ENCODE measurements around the gene MT4. TPM values are rescaled to one million over a fixed set of nuclear protein-coding genes. Genes with fewer than 3 reads are reported as not detected.

Gene MT4
- total RNA-seq, 1 experiment from 2014 or later = not detected

DNA sequence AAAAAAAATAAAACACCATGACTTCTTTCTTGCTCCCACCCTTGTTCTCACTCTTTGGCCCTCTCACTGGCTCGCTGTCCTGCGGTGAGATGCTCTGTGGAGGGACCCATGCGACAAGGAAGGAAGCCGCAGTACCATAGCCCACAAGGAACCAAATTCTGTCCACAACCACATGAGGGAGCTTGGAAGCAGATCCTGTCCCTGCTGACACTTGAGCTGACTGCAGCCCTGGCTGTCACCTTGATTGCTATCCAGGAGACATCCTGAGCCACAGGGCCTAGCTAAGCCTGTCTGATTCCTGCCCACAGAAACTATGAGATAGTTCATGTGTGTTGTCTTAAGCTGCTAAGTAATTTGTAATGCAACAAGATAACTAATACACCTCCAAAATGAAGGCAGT is 38.7 kb downstream of the MT4 start:
- DNase-seq (ENCODE audit: low read depth) = peak; percentile 36

DNA sequence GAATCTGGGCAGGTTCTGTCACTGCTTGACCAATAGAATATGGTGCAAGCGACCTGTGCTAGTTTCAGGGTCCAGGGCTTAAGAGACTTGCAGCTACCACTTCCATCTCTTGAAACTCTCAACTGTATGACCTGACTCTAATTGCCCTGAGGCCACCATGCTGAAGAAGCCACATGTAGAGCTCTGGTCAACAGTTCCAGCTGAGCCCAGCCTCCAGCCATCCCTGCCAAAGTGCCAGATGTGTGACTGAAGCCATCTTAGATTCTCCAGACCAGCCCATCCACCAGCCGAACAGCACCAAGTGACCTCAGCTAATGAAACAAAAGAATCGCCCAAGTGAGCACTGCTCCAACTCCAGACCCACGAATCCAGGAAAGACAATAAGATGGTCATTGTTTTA is 40.1 kb downstream of the MT4 start:
- DNase-seq (ENCODE audit: low read depth) = no peak

- DNase-seq (ENCODE audit: low read depth) = no peak
Measured at GRCh38 chr16:56605475-56605874, 40.6 kb downstream of the MT4 start.

DNA sequence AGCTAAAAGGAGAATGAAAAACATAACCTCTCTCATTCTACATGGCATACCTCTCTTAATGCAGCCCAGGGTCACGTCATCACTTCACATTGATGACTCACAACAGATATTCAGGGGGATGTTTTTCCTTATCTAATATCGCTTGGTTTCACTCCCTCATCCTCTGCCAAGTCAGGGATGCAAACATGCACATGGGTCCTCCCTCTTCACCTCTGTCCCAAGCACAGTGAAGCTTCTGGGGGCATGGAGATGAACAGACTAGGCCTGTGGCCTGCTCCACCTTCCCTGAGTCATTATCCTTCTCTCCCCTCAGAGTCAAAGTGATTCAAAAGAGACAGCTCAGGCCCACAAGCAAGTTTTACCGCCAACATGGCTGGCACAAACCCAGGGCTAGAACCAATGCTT is 41.2 kb downstream of the MT4 start:
- DNase-seq (ENCODE audit: low read depth) = peak; percentile 77

- DNase-seq (ENCODE audit: low read depth) = no peak
Measured at GRCh38 chr16:56606476-56607108, 41.7 kb downstream of the MT4 start.

- peak; percentile 98 for DNase-seq (ENCODE audit: low read depth)
Measured at GRCh38 chr16:56607109-56607618, 42.3 kb downstream of the MT4 start.

DNA sequence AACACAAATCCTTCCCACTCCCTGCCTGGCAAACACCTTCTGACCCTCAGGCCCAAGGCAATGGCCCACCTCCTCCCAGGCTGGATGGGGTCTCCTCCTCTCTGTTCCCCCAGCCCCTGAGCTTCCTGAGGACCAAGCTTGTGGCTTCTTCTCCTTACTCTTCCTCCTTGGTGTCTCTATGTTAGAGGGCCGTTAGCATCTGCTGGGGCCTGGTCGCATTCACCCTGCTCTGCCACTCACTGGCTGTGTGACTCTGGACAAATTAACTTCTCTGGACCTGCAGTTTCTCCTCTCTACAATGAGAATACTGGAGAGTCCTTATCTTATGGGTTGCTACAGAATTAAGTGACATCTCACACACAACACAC is 42.8 kb downstream of the MT4 start:
- DNase-seq (ENCODE audit: low read depth) = no peak

DNA sequence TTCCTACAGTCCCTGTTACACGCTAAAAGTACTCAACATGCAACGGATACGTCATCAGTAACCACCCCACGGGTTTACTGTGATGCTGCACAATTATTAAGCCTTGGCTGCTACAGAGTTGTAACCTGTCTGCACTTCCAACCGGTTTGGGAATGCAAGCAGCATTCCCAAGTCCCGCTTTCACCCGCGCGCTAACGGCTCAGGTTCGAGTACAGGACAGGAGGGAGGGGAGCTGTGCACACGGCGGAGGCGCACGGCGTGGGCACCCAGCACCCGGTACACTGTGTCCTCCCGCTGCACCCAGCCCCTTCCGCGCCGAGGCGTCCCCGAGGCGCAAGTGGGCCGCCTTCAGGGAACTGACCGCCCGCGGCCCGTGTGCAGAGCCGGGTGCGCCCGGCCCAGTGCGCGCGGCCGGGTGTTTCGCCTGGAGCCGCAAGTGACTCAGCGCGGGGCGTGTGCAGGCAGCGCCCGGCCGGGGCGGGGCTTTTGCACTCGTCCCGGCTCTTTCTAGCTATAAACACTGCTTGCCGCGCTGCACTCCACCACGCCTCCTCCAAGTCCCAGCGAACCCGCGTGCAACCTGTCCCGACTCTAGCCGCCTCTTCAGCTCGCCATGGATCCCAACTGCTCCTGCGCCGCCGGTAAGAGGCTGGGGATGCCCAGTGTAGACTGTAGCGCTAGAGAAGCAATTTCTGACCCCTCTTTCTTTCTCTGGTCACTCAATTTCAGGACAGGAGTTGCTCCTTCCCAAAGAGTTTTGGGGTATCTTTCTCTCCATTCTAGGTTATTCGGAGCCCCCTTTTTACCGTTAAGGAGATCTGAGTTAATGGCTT is 43.4 kb downstream of the MT4 start, which contains the start of gene MT2A:
TSS of gene MT2A (plus strand) at position 542 of the 833 bp plus-strand sequence. CDS start at position 614, 72 bp downstream.
- peak; percentile 97 for DNase-seq (ENCODE audit: low read depth)

DNA sequence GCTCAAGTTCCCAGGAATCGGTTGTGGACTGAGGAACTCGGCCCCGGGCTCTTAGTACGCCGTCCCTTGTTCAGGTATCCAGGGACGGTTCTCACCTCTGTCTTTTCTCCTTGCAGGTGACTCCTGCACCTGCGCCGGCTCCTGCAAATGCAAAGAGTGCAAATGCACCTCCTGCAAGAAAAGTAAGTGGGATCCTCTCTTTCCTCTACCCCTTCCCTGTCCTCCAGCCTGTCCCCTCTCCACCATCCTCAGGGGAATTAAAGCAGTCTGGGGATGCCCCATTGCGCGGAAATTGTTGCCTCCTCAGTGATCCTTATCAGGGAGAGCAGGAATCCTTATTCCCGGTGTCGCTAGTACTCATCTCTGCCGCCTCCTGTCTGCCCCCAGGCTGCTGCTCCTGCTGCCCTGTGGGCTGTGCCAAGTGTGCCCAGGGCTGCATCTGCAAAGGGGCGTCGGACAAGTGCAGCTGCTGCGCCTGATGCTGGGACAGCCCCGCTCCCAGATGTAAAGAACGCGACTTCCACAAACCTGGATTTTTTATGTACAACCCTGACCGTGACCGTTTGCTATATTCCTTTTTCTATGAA is 44.1 kb downstream of the MT4 start:
- DNase-seq (ENCODE audit: low read depth) = peak; percentile 18

- peak; percentile 83 for DNase-seq (ENCODE audit: low read depth)
Measured at GRCh38 chr16:56609463-56609921, 44.6 kb downstream of the MT4 start.

DNA sequence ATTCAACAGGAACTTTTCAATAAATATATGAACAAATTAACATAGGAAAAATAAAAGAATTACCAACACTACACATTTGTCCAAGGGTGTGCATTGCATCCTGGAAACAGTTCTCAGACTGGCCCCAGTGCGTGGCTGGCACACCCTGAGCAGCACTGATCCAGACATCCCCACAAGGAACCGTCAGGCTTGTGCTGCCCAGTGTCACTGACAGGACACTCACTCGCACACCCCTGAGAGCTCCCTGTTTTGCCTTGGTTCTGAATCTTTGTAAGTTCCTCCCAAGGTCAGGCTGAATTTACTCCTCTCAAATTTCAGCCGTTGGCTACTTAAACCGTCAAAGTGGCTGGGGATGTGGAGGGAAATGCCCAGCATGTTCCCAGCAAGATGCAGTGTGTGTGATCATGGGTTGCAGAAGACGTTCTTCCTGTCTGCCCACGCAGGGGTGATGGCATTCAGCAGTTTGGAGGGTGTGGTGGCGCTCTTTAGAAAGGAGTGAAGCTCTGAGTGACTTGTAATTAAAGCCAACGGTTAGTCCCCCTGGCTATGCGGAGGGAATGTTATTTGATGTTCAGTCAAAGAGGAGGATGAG is 45.2 kb downstream of the MT4 start:
- DNase-seq (ENCODE audit: low read depth) = peak; percentile 93

DNA sequence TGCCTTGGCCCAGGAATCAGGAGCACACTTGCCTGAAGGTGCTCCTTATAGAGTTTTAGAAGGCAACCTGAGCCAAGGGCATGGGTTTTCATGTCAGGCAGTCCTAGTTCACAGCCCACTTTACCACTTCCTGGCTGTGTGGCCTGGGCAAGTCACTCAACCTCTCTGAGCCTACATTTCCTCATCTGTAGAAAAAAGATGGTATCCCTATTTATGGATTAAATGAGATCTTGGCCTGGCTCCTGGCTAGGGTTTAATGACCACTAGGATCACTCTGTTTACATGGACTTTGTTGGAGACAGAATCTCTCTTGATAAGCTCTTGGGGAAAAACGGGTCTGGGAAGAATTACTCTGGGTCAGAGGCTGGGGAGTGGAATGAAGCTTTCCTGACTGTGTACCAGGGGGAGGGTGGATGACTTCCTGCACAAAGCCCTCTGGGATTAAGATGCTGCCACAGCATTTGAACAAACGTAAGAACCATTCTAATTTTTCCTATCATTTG is 45.8 kb downstream of the MT4 start:
- peak; percentile 26 for DNase-seq (ENCODE audit: low read depth)

DNA sequence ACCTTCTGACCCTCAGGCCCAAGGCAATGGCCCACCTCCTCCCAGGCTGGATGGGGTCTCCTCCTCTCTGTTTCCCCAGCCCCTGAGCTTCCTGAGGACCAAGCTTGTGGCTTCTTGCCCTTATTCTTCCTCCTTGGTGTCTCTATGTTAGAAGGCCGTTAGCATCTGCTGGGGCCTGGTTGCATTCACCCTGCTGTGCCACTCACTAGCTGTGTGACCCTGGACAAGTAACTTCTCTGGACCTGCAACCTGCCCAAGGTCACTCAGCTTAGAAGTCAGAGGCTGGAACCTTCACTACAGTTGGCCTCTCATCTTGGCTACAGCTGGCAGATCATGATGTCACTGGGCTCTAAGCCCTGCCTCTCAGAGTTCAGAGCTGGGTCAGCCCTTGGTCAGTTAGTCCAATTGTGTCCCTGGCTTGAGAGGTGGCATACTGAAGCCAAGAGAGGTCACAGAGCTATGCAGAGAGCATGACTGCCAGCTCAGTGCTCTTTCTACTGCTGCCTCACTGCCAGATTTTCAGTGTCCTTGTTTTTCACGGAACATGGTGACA is 46.5 kb downstream of the MT4 start:
- DNase-seq (ENCODE audit: low read depth) = peak; percentile 38

- DNase-seq (ENCODE audit: low read depth) = no peak
Measured at GRCh38 chr16:56613706-56614105, 48.8 kb downstream of the MT4 start.

DNA sequence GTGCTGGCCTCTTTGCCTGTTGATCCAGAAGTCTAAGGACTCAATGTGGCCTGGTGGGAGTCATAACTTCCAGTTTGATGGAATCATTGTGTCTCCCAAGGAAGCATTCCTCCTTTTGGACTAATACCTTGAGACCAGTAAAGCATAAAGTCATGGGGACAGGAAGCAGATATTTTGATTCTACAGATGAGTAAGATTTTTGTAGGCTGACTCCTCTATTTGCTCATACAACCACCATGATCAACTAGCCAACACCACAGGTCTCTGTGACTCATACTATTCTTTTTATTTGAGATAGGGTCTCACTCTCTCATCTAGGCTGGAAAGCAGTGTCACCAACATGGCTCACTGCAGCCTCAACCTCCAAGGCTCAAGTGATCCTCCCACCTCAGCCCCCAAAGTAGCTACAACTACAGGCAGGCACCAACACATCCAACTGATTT is 49.7 kb downstream of the MT4 start:
- DNase-seq (ENCODE audit: low read depth) = peak; percentile 76

DNA sequence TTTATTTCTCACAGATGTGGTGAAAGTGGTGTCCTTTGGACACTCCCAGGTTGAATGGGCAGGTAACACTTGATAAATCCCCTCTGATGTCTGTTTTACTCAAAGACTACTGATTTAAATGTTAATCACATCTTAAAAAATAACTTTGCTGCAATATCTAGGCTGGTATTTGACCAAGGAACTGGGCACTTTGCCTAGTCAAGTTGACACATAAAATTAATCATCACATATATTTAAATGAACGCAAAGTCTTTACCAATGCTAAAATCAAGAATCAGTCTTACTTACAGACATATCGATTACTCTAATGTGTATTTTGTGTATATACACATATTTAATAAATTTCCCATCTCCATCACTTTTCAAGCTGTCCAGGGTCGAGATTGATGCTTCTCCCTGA is 50.5 kb downstream of the MT4 start:
- DNase-seq (ENCODE audit: low read depth) = no peak

DNA sequence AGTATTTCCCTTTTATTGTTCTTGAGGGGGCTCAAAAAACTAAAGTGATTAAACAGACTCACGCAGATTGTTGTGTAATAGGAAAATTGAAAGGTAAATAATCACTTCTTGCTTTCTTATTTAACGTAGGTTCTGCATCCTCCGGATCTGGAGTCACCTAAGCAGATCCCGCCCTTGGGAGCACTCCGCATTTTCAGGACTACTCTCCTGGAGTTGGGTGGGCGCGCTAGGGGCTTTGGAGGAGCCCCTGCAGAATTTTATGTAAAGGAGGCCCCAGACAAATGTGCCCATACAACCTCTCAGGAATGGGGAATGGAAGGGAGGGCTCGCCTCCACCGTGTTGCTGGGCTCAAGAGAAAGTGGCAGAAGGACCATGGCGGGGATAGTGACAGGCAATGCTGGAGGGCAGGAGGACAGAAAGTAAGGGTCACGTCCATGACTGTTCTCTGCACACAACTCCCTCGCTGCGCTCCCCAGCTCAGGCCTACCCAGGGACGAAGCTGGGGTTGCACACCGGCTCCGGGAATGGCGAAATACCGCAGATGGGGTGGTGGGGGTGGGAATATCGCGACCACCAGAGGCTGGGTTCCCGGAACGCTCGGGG is 51.8 kb downstream of the MT4 start:
- no peak for DNase-seq (ENCODE audit: low read depth)

- DNase-seq (ENCODE audit: low read depth) = no peak
Measured at GRCh38 chr16:56617212-56618085, 52.6 kb downstream of the MT4 start.

DNA sequence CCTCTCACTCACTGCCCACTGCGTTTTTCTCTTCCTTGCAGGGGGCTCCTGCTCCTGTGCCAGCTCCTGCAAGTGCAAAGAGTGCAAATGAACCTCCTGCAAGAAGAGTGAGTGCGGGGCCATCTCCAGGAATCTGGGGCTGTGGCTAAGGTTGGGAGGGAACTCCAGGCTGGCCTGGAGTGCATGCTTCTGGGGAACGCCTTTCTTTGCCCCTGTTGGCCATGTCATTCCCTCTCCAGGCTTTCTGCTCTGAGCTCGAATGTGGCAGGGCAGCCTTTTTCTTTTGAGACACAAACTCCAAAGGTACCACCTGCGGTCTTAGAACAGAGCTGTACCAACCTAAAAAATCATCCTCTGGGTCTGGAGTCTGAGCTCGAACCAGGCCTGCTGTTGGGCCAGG is 53.3 kb downstream of the MT4 start:
- no peak for DNase-seq (ENCODE audit: low read depth)

Data from Daoy (cell line).